Kidney (tissue), 14 donors: ENCODE results near the gene MAN1A1. TPM values are rescaled to one million over a fixed set of nuclear protein-coding genes. Genes with fewer than 3 reads are reported as not detected.

Experiments
- DNase-seq, 5 donors: peaks; one replicate each; pipeline ENCODE4 v3.0.0-alpha.2; 2013 to 2020
- FAIRE-seq: peaks from 2 replicates; lab custom pipeline; 2012; peaks lifted over from hg19 to GRCh38; lab: Jason Lieb, UNC
- H3K27ac ChIP-seq, 2 donors: one replicate each; pipeline ENCODE4 v1.7.0; 2013; ENCODE audit warnings: low read depth in 2 of 2, low read length in 2 of 2, inconsistent platforms in 1 of 2
- H3K27me3 ChIP-seq: one replicate; pipeline ENCODE4 v1.7.1; 2013; ENCODE audit warnings: low read length, inconsistent platforms; ENCODE audit not compliant: control insufficient read depth, insufficient read depth
- H3K36me3 ChIP-seq, 3 donors: one replicate each; pipeline versions ENCODE4 v1.7.0 to v1.7.1; 2013; ENCODE audit warnings: low read length in 3 of 3, control low read depth in 1 of 3, inconsistent platforms in 1 of 3; ENCODE audit not compliant: insufficient read depth in 3 of 3, control insufficient read depth in 2 of 3
- H3K4me1 ChIP-seq, 3 donors: one replicate each; pipeline versions ENCODE4 v1.7.0 to v1.7.1; 2013; ENCODE audit warnings: low read length in 3 of 3, inconsistent platforms in 1 of 3, low read depth in 1 of 3; ENCODE audit not compliant: control insufficient read depth in 2 of 3, insufficient read depth in 2 of 3
- H3K4me3 ChIP-seq, 3 donors: one replicate each; pipeline versions ENCODE4 v1.7.0 to v1.8.1; 2013; ENCODE audit warnings: low read length in 3 of 3, control low read depth in 1 of 3, inconsistent platforms in 1 of 3
- H3K9ac ChIP-seq, 3 donors: one replicate each; pipeline versions ENCODE4 v1.7.0 to v1.7.1; 2013; ENCODE audit warnings: low read length in 3 of 3, control low read depth in 1 of 3, inconsistent platforms in 1 of 3
- H3K9me3 ChIP-seq, 3 donors: one replicate each; pipeline versions ENCODE4 v1.7.0 to v1.7.1; 2013; ENCODE audit warnings: low read length in 3 of 3, control low read depth in 1 of 3, inconsistent platforms in 1 of 3; ENCODE audit not compliant: control insufficient read depth in 2 of 3, insufficient read depth in 1 of 3
- CTCF ChIP-seq: IDR thresholded peaks from 3 replicates; pipeline ENCODE4 v1.5.1; 2012; ENCODE audit warnings: mild to moderate bottlenecking, moderate library complexity, borderline replicate concordance; ENCODE audit not compliant: insufficient read depth; ENCODE audit errors: extremely low read depth
- intact Hi-C: fragments of 100-400 bp; cut with DNase I; formaldehyde crosslinking; loops from one replicate; pipeline ENCODE4 v1.11.1; 2022
- polyA plus RNA-seq: library from polyadenylated mRNA; stranded (reverse); fragments of 350-450 nt; fragmentation: Illumina TruSeq; extraction: RNeasy Lipid Tissue Mini Kit (QIAGEN cat#74804); gene quantifications from one replicate; pipeline ENCODE4 v1.2.3, GENCODE V29; 2014; ENCODE audit warnings: low read depth, low replicate concordance; ENCODE audit not compliant: insufficient read depth
- total RNA-seq: library from RNA; stranded (reverse); fragmentation: NEBNext Ultra II Directional; extraction: Animal tissue kit (Norgen Biotek cat#: 25700); gene quantifications from one replicate; pipeline ENCODE4 v1.2.1, GENCODE V29; 2021
- donor health status: control.
- donor health status: control.
- donor health status: control.
- donor health status: control.
- donor health status: control.
- donor health status: DM: yes; HTN: yes; CAD: no.
- donor health status: Normal renal cell carcinoma (clear cell type).

MAN1A1 gene
- total and polyA plus RNA-seq, 2 donors from 2014 or later: 30.4 to 68.5 TPM

GRCh38 chr6:119319694-119320093 is 29.9 kb downstream of the MAN1A1 start:
- TF ChIP-seq CTCF: no peak
- no peak for DNase-seq
- Histone ChIP-seq H3K4me1 (peaks cover 0 to 19% (median 3%) of the 10 kb centered on the region in 3 donors), H3K27ac (no peak overlapping the region), H3K9ac (no peak overlapping the region), H3K27me3 (no peaks in the 10 kb centered on the region), H3K36me3 (peaks cover 0 to 3% (median 2%) of the 10 kb centered on the region in 3 donors), H3K4me3 (no peak overlapping the region), H3K9me3 (no peaks in the 10 kb centered on the region)
- intact Hi-C loops: no loop called here
- FAIRE-seq: no peak

DNA sequence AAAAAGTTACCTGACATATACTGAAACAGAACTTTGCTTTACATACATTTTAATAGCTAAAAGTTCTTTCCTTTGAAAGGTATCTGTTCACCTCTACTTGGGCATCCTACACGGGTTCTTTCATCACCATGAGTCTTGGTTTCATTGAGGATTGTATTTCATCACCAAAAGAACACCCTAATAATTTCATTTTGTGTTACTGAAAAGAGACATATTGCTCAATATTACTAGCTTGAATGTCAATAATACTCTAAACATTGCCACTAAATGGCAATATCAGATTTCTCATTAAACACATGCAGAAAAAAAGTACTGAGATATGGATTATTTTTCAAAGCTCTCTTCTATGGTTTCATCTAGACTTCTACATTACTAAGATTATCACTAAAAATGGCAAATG is 30.8 kb downstream of the MAN1A1 start:
- FAIRE-seq: no peak
- peaks cover 0 to 19% (median 7%) of the 10 kb centered on the region in 3 donors for H3K4me1 ChIP-seq

GRCh38 chr6:119318176-119318575 is 31.4 kb downstream of the MAN1A1 start:
- Histone ChIP-seq H3K9ac (no peak overlapping the region), H3K4me3 (no peak overlapping the region), H3K27ac (no peak overlapping the region), H3K27me3 (no peaks in the 10 kb centered on the region), H3K36me3 (peaks cover 0 to 2% (median 0%) of the 10 kb centered on the region in 3 donors), H3K4me1 (peaks cover 0 to 16% (median 5%) of the 10 kb centered on the region in 3 donors), H3K9me3 (no peaks in the 10 kb centered on the region)
- intact Hi-C loops: no loop called here
- no peak for DNase-seq
- FAIRE-seq: no peak
- no peak for TF ChIP-seq CTCF

More for the DNA sequence above, 30.8 kb downstream of the MAN1A1 start:
- Histone ChIP-seq H3K9me3 (no peaks in the 10 kb centered on the region), H3K27me3 (no peaks in the 10 kb centered on the region), H3K27ac (no peak overlapping the region), H3K36me3 (peaks cover 0 to 3% (median 2%) of the 10 kb centered on the region in 3 donors), H3K4me3 (no peak overlapping the region), H3K9ac (no peak overlapping the region)
- TF ChIP-seq CTCF: no peak
- no peak for DNase-seq
- intact Hi-C loops: no loop called here

- H3K4me1 ChIP-seq: peaks cover 0 to 18% (median 13%) of the 10 kb centered on the region in 3 donors
- FAIRE-seq: no peak
- H3K27ac ChIP-seq: no peak overlapping the region
These were observed 32.6 kb downstream of the MAN1A1 start for GRCh38 chr6:119317007-119317406.

More at GRCh38 chr6:119317007-119317406, 32.6 kb downstream of the MAN1A1 start:
- Histone ChIP-seq H3K9me3 (no peaks in the 10 kb centered on the region), H3K36me3 (peaks cover 0 to 1% (median 0%) of the 10 kb centered on the region in 3 donors), H3K4me3 (no peak overlapping the region), H3K9ac (no peak overlapping the region), H3K27me3 (no peaks in the 10 kb centered on the region)
- intact Hi-C loops: no loop called here
- no peak for TF ChIP-seq CTCF
- DNase-seq: no peak
